Kidney epithelial cell (primary cell): Measurements from ENCODE around the gene CCDC85A. TPM values are rescaled to one million over a fixed set of nuclear protein-coding genes. Genes with fewer than 3 reads are reported as not detected.

Source experiments
- DNase-seq: peaks from one replicate; pipeline ENCODE4 v3.0.0-alpha.2; 2010; ENCODE audit warnings: low read depth
- H3K27me3 ChIP-seq: 2 replicates; pipeline ENCODE4 v1.6.0; 2011; ENCODE audit warnings: low read length; ENCODE audit not compliant: control insufficient read depth, insufficient read depth
- H3K36me3 ChIP-seq: 2 replicates; pipeline ENCODE4 v1.5.1; 2011; ENCODE audit warnings: low read length; ENCODE audit not compliant: control insufficient read depth, insufficient read depth
- H3K4me3 ChIP-seq: 2 replicates; pipeline ENCODE4 v1.5.1; 2011; ENCODE audit warnings: low read depth, mild to moderate bottlenecking, control low read depth, low read length
- total RNA-seq: library from RNA; depleted of rRNA; stranded (reverse); fragments of >200 nt; gene quantifications from 2 replicates; pipeline ENCODE4 v1.2.3, GENCODE V29; 2015
- TF ChIP-seq, protein P1 (sequence below): IDR thresholded peaks from 2 replicates; pipeline ENCODE4 v1.5.1; 2011; ENCODE audit warnings: mild to moderate bottlenecking, moderate library complexity, low read length, control low read depth, inconsistent platforms; ENCODE audit not compliant: insufficient read depth, poor library complexity, severe bottlenecking

CCDC85A gene
- total RNA-seq, 1 donor from 2014 or later: 0.29 TPM

DNA sequence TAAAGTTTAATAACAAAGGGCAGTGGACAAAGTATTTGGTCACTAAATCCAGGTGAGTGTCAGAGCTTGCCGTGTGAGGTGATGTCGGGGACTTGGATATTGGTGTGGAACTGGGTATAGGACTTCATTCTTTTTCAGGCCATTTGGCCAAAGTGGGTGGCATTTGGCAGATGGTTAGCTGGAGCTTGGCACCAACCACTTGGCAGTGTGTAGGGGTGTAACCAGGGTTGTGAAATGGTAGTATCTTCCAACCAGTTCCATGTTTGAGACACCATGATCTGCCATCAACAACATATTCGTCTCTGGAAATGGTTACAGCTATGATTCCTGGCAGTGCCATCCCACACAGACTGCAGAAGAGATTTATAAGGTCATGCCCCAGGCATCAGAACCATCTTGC, 113.9 kb downstream of the CCDC85A start:
- no peaks in the 10 kb centered on the region for H3K36me3 ChIP-seq

GRCh38 chr2:56299171-56299691, 115.4 kb downstream of the CCDC85A start:
- Histone ChIP-seq H3K27me3 (no peaks in the 10 kb centered on the region), H3K36me3 (no peaks in the 10 kb centered on the region), H3K4me3 (no peak overlapping the region)
- no peak for DNase-seq
- TF ChIP-seq, protein P1, sequence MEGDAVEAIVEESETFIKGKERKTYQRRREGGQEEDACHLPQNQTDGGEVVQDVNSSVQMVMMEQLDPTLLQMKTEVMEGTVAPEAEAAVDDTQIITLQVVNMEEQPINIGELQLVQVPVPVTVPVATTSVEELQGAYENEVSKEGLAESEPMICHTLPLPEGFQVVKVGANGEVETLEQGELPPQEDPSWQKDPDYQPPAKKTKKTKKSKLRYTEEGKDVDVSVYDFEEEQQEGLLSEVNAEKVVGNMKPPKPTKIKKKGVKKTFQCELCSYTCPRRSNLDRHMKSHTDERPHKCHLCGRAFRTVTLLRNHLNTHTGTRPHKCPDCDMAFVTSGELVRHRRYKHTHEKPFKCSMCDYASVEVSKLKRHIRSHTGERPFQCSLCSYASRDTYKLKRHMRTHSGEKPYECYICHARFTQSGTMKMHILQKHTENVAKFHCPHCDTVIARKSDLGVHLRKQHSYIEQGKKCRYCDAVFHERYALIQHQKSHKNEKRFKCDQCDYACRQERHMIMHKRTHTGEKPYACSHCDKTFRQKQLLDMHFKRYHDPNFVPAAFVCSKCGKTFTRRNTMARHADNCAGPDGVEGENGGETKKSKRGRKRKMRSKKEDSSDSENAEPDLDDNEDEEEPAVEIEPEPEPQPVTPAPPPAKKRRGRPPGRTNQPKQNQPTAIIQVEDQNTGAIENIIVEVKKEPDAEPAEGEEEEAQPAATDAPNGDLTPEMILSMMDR: no peak

More for the DNA sequence above, 113.9 kb downstream of the CCDC85A start:
- TF ChIP-seq, protein P1: no peak
- no peak for DNase-seq
- no peak overlapping the region for H3K4me3 ChIP-seq
- no peaks in the 10 kb centered on the region for H3K27me3 ChIP-seq

- no peaks in the 10 kb centered on the region for H3K36me3 ChIP-seq
- no peak overlapping the region for H3K4me3 ChIP-seq
- DNase-seq: no peak
- no peaks in the 10 kb centered on the region for H3K27me3 ChIP-seq
- TF ChIP-seq, protein P1: no peak
Measured at GRCh38 chr2:56309626-56310170, 125.9 kb downstream of the CCDC85A start.

- H3K36me3 ChIP-seq: no peaks in the 10 kb centered on the region
- H3K4me3 ChIP-seq: no peak overlapping the region
- TF ChIP-seq, protein P1: no peak
- no peaks in the 10 kb centered on the region for H3K27me3 ChIP-seq
- DNase-seq: no peak
Measured at GRCh38 chr2:56313500-56313921, 129.7 kb downstream of the CCDC85A start.

- DNase-seq: no peak
- TF ChIP-seq, protein P1: no peak
- Histone ChIP-seq H3K27me3 (no peaks in the 10 kb centered on the region), H3K4me3 (no peak overlapping the region), H3K36me3 (no peaks in the 10 kb centered on the region)
Measured at GRCh38 chr2:56314371-56314770, 130.6 kb downstream of the CCDC85A start.

DNA sequence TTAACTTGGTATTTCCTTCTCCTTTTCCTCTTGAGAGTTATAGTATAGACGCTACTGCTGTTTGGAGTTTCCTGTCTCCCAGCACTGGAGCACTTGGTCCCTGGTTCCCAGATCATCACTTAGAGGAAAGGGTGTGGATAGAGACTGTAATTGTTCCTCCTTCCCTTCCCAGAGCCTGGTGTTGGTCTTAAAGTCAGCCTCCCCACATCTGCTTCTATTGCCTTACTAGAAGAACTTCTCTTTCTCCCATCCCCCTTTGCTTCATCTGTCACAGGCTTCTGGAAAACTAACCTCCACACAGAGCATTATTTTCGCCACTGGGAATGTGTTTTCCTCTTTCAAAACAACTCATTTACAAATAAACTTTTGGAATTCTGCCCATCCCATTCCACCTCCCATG, 131.0 kb downstream of the CCDC85A start:
- Histone ChIP-seq H3K27me3 (no peaks in the 10 kb centered on the region), H3K36me3 (no peaks in the 10 kb centered on the region), H3K4me3 (no peak overlapping the region)
- no peak for DNase-seq
- TF ChIP-seq, protein P1: no peak
